T-helper 1 cell treated with Interleukin-12 subunit alpha and Interleukin-12 subunit beta and Interleukin-4 antibody, amounts not matched to agents 30 ng/mL and 1 ng/mL, for 36 hours (primary cell): ENCODE data around the gene LRRC45. TPM values are rescaled to one million over a fixed set of nuclear protein-coding genes. Genes with fewer than 3 reads are reported as not detected.

Experiments
- intact Hi-C: fragments of 100-400 bp; cut with micrococcal nuclease; formaldehyde crosslinking; loops from one replicate; pipeline ENCODE4 v1.15.1; 2024
- total RNA-seq: library from RNA; stranded (reverse); gene quantifications from 2 replicates; pipeline ENCODE4 v1.2.3, GENCODE V29; 2022

Gene LRRC45
- total RNA-seq, 1 donor from 2014 or later: 31.2 TPM

- intact Hi-C loops: no loop called here
Measured at GRCh38 chr17:82049521-82049971, 26.4 kb downstream of the LRRC45 start.

DNA sequence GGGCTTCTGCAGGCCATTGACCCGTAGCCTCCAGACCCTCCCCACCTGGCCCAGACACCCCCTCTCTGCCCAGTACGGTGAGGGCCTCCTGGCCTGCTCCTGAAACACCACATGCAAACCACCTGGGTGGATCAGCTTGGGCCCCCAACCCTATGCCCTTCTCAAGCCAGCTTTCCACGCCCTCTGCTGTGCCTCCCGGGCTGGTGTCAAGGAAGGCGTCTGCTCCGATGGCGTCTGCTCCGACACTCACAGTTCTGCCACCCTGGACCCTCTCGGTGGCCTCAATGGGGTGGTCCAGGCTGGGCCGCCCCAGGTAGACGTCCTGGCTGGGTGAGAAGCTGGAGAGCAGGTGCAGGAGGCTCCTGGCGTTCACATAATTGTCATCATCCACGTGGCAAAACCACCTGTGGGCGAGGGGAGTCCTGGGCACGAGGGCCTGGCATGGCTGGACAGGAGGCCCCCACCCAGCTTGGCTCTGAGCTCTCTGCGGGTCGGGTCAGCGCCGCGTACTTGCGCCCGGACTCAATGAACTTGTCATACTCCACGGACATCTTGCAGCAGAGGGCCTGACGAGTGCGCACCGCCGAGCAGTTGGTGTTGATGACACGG, 27.2 kb downstream of the LRRC45 start:
- intact Hi-C loops: loop anchor here (5.0 kb wide), 1 partner anchor 47 kb away; the partner anchor contains the start of gene FASN

- intact Hi-C loops: loop anchor here (1.0 to 5.0 kb wide), 4 partner anchors 14 to 46 kb away; partner anchors contain the start of genes DCXR, DUS1L, FASN and LRRC45
Measured at GRCh38 chr17:82050761-82051641, 27.9 kb downstream of the LRRC45 start.

- intact Hi-C loops: loop anchor here (1.0 to 5.0 kb wide), 4 partner anchors 13 to 45 kb away; partner anchors contain the start of genes DCXR, DUS1L, FASN and LRRC45
Measured at GRCh38 chr17:82051776-82052637, 28.9 kb downstream of the LRRC45 start, which contains the start of the genes GPS1 and RFNG. Gene GPS1, plus strand, starts transcription at chr17:82051898. Its CDS starts 34 bp downstream, at chr17:82051932. Gene RFNG, minus strand, starts transcription at chr17:82051811. Its CDS starts 45 bp downstream, at chr17:82051766.

DNA sequence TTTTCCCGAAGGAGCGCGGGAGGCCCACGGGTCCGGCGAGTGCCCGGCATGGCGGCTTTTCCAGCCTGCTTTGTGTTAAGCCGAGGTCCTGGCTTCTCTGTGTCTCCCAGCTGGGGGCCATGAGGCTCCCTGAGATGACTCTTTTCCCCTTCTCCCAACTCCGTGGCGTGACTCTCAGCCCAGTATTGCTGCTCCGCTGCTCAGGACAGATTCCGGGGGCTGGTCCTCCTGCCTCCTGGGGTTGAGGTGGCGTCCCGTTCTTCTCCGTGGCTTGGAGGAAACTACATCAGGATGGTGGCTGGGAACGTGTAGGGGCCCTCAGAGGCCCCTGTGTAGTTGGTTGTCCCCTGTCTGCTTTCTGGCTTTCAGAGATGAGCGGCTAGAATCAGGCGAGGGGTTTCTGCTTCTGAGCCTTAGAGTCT, 29.5 kb downstream of the LRRC45 start:
- intact Hi-C loops: loop anchor here (5.0 kb wide), 1 partner anchor 45 kb away; the partner anchor contains the start of gene FASN

- intact Hi-C loops: loop anchor here (5.0 kb wide), 1 partner anchor 44 kb away; the partner anchor contains the start of gene FASN
Measured at GRCh38 chr17:82053130-82053529, 30.0 kb downstream of the LRRC45 start.

DNA sequence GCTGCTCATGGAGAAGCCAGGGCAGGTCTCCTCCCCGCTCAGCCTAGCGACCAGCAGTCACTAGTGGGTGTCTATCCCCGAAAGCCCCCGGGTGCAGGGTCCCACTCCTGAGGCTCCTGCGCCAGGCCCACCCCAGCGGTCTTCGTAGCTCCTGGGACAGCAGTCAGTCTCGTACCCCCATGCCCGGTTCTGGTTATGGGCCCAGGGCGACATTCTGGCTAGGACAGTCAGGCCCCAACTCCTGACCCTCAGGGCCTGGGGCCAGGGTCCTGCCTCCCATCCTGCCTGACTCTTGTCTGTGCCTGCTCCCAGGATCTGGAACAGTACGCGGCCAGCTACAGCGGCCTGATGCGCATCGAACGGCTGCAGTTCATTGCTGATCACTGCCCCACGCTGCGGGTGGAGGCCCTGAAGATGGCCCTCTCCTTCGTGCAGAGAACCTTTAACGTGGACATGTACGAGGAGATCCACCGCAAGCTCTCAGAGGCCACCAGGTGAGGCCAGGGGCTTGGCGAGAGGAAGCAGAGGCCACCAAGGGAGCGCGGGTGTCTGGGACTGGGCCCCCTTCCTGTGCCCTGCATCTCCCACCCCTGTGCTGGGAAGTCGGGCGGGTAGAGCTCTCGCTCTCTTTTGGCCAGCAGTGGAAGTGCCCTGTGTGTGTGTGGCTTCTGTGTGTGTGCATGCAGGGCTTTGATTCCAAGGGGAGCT, 30.6 kb downstream of the LRRC45 start:
- intact Hi-C loops: loop anchor here (5.0 kb wide), 1 partner anchor 44 kb away; the partner anchor contains the start of gene FASN

DNA sequence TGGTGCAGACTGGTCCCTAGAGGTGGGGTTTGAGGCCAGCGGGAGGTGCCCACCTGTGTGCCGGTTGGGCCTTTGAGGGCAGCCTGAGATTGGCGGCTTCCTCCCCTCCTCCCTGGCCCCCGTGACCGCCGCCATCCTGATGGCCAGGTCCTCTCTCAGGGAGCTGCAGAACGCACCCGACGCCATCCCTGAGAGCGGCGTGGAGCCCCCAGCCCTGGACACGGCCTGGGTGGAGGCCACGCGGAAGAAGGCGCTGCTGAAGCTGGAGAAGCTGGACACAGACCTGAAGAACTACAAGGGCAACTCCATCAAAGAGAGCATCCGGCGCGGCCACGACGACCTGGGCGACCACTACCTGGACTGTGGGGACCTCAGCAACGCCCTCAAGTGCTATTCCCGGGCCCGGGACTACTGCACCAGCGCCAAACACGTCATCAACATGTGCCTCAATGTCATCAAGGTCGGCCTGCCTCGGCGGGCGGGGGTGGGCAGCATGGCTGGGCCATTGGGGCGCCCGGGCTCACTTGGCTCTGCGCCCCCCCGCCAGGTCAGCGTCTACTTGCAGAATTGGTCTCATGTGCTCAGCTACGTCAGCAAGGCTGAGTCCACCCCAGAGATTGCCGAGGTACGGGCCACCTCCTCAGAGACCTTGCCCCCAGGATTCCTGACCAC, 31.4 kb downstream of the LRRC45 start:
- intact Hi-C loops: loop anchor here (5.0 kb wide), 1 partner anchor 43 kb away; the partner anchor contains the start of gene FASN

GRCh38 chr17:82055023-82055964, 32.2 kb downstream of the LRRC45 start:
- intact Hi-C loops: no loop called here

DNA sequence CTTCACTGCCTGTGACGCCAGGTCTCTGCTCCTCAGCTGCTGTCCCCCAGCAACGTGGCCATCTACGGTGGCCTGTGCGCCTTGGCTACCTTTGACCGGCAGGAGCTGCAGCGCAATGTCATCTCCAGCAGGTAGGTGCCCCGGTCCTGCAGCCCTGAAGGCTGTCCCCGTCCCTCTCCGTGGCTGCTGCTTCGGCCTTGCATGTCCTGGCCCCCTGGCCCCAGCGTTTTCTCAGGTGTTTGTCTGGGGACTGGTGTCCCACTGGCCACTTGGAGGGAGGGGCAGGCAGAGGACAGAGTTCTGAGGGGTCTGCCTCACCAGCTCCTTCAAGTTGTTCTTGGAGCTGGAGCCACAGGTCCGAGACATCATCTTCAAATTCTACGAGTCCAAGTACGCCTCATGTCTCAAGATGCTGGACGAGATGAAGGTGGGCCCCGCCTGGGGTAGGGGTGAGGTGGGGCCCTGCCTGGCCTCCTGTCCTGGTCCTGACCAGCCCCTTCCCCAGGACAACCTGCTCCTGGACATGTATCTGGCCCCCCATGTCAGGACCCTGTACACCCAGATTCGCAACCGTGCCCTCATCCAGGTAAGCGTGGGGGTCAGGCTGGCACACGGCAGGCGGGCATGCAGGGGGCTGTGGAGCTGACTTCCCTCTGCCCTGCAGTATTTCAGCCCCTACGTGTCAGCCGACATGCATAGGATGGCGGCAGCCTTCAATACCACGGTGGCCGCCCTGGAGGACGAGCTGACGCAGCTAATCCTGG, 33.0 kb downstream of the LRRC45 start:
- intact Hi-C loops: no loop called here

- intact Hi-C loops: no loop called here
Measured at GRCh38 chr17:82056729-82057621, 33.9 kb downstream of the LRRC45 start.

DNA sequence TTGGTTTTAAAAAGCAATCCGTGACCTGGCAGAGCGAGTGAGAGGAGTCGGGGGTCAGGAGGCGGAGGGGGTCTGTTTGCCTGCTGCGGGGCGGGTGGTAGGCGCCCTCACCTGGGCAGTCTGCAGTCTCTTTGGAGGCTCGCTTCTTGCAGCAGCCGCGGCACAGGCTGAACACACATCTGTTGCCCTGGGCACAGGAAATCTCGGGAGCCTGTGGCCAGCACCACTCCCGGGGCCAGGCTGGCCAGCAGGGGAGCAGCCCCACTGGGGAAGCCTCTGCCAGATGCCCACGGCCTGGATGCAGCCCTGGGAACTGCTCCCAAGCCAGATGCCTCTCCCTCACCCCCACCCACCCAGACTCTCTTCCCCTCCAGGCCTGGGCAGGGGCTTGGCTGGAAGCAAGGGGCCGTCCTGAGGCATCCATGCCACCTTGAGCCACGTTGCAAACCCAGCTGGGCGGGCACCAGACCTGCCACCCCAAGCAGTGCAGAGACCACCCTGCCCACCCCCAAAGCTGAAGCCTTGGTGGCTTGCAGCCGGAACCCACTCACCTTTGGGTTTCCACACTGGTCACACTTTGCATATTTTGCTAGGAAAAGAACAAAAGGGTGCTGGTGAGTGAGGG, 35.2 kb downstream of the LRRC45 start:
- intact Hi-C loops: no loop called here

DNA sequence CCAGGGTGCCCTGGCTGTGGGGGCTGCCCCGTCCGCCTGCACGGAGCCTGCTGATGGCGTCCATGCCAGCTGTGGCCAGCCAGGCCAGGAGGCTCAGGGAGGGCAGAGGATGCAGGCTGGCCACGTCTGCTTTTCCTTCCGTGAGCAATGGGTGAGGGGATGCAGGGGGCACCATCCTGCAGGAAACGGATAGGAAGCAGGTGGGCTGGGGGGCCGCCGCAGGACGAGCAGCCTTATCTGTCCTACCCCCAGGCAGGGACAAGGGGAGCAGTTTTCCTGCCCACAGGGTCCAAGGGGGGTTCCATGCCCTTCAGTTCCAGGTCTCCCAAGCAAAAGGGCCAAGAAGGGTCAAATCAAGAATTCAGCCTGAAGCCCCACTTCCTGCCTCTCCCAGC, 35.7 kb downstream of the LRRC45 start:
- intact Hi-C loops: no loop called here

GRCh38 chr17:82059272-82060000, 36.3 kb downstream of the LRRC45 start:
- intact Hi-C loops: no loop called here

GRCh38 chr17:82060001-82060380, 36.9 kb downstream of the LRRC45 start:
- intact Hi-C loops: no loop called here

GRCh38 chr17:82060614-82061013, 37.5 kb downstream of the LRRC45 start:
- intact Hi-C loops: no loop called here
